ENCODE results near the gene ITGB8.

DNA sequence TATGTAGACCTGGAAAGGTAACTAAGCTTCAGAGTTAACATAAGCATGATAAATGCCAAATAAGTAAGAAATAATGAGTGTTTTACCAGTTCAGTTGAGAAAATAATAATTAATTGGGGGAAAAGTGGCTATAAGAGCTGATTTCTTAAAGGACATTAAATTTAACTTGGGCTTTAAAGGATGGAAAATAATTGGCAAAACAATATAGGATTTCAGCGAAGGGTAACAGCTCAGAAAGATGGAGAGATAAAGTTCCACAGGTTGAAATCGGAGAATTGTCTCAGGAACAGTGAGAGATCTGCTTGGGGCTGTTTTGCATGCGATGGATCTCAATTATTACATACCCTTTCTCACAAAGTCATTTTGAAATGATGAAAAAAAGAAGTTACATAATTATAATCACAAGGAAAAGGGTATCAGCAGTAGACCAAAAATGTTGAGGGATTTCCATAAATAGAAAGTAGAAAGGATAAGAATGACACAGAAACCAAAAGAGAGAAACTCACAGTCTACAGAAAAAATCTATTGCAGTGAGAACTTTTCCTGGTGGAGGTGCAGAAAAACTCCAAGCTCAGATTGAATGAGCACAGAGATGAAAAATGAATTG, 40.1 kb upstream of the ITGB8 start:
- TF ChIP-seq TEAD4 (CRISPR knock-in tag; IDR thresholded peaks at IDR 0.05), result no peak
- TF ChIP-seq ZNF263 (CRISPR knock-in tag; IDR thresholded peaks at IDR 0.05; ENCODE audit: low read depth), result no peak
- TF ChIP-seq, protein P1, sequence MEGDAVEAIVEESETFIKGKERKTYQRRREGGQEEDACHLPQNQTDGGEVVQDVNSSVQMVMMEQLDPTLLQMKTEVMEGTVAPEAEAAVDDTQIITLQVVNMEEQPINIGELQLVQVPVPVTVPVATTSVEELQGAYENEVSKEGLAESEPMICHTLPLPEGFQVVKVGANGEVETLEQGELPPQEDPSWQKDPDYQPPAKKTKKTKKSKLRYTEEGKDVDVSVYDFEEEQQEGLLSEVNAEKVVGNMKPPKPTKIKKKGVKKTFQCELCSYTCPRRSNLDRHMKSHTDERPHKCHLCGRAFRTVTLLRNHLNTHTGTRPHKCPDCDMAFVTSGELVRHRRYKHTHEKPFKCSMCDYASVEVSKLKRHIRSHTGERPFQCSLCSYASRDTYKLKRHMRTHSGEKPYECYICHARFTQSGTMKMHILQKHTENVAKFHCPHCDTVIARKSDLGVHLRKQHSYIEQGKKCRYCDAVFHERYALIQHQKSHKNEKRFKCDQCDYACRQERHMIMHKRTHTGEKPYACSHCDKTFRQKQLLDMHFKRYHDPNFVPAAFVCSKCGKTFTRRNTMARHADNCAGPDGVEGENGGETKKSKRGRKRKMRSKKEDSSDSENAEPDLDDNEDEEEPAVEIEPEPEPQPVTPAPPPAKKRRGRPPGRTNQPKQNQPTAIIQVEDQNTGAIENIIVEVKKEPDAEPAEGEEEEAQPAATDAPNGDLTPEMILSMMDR (IDR thresholded peaks at IDR 0.05), result no peak
- TF ChIP-seq, protein P2, sequence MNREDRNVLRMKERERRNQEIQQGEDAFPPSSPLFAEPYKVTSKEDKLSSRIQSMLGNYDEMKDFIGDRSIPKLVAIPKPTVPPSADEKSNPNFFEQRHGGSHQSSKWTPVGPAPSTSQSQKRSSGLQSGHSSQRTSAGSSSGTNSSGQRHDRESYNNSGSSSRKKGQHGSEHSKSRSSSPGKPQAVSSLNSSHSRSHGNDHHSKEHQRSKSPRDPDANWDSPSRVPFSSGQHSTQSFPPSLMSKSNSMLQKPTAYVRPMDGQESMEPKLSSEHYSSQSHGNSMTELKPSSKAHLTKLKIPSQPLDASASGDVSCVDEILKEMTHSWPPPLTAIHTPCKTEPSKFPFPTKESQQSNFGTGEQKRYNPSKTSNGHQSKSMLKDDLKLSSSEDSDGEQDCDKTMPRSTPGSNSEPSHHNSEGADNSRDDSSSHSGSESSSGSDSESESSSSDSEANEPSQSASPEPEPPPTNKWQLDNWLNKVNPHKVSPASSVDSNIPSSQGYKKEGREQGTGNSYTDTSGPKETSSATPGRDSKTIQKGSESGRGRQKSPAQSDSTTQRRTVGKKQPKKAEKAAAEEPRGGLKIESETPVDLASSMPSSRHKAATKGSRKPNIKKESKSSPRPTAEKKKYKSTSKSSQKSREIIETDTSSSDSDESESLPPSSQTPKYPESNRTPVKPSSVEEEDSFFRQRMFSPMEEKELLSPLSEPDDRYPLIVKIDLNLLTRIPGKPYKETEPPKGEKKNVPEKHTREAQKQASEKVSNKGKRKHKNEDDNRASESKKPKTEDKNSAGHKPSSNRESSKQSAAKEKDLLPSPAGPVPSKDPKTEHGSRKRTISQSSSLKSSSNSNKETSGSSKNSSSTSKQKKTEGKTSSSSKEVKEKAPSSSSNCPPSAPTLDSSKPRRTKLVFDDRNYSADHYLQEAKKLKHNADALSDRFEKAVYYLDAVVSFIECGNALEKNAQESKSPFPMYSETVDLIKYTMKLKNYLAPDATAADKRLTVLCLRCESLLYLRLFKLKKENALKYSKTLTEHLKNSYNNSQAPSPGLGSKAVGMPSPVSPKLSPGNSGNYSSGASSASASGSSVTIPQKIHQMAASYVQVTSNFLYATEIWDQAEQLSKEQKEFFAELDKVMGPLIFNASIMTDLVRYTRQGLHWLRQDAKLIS (CRISPR knock-in tag; IDR thresholded peaks at IDR 0.05; ENCODE audit: borderline replicate concordance), result no peak
- no peak for TF ChIP-seq ZNF423 (CRISPR knock-in tag; IDR thresholded peaks at IDR 0.05)
- no peak for TF ChIP-seq SP1 (CRISPR knock-in tag; conservative IDR thresholded peaks at IDR 0.05)
- TF ChIP-seq IRF2 (CRISPR knock-in tag; IDR thresholded peaks at IDR 0.05; ENCODE audit: borderline replicate concordance, low read depth), result no peak
- TF ChIP-seq, protein P3, sequence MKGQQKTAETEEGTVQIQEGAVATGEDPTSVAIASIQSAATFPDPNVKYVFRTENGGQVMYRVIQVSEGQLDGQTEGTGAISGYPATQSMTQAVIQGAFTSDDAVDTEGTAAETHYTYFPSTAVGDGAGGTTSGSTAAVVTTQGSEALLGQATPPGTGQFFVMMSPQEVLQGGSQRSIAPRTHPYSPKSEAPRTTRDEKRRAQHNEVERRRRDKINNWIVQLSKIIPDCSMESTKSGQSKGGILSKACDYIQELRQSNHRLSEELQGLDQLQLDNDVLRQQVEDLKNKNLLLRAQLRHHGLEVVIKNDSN (CRISPR knock-in tag; IDR thresholded peaks at IDR 0.05), result no peak
- TF ChIP-seq, protein P4, sequence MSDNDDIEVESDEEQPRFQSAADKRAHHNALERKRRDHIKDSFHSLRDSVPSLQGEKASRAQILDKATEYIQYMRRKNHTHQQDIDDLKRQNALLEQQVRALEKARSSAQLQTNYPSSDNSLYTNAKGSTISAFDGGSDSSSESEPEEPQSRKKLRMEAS (CRISPR knock-in tag; IDR thresholded peaks at IDR 0.05), result no peak
- no peak for TF ChIP-seq CREB1 (CRISPR knock-in tag; IDR thresholded peaks at IDR 0.05)
- TF ChIP-seq NFYB (CRISPR knock-in tag; conservative IDR thresholded peaks at IDR 0.05; ENCODE audit: low read depth), result no peak
